GM12801 (cell line): ENCODE data around the gene GTF3C6.

Experiments
- TF ChIP-seq, protein P1 (sequence below): IDR thresholded peaks from one replicate; pipeline ENCODE4 v1.5.1; 2011; ENCODE audit warnings: control low read depth; ENCODE audit not compliant: insufficient read length; ENCODE audit errors: extremely low read depth

The GTF3C6 gene

GRCh38 chr6:110990840-110991576, 32.5 kb downstream of the GTF3C6 start:
- TF ChIP-seq, protein P1, sequence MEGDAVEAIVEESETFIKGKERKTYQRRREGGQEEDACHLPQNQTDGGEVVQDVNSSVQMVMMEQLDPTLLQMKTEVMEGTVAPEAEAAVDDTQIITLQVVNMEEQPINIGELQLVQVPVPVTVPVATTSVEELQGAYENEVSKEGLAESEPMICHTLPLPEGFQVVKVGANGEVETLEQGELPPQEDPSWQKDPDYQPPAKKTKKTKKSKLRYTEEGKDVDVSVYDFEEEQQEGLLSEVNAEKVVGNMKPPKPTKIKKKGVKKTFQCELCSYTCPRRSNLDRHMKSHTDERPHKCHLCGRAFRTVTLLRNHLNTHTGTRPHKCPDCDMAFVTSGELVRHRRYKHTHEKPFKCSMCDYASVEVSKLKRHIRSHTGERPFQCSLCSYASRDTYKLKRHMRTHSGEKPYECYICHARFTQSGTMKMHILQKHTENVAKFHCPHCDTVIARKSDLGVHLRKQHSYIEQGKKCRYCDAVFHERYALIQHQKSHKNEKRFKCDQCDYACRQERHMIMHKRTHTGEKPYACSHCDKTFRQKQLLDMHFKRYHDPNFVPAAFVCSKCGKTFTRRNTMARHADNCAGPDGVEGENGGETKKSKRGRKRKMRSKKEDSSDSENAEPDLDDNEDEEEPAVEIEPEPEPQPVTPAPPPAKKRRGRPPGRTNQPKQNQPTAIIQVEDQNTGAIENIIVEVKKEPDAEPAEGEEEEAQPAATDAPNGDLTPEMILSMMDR: no peak

DNA sequence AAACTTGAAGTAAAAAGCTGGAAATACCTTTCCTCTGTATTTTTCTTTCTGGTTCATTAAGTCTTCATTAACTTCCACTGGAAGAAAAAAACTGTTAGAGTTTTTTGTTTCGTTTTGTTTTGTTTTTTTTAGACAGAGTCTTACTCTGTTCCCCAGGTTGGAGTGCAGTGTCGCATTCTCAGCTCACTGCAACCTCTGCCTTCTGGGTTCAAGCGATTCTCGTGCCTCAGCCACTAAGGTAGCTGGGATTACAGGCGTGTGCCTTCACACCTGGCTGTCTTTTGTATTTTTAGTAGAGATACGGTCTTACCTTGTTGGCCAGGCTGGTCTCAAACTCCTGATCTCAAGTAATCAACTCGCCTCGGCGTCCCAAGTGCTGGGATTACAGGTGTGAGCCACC, 38.2 kb downstream of the GTF3C6 start:
- TF ChIP-seq, protein P1: no peak

DNA sequence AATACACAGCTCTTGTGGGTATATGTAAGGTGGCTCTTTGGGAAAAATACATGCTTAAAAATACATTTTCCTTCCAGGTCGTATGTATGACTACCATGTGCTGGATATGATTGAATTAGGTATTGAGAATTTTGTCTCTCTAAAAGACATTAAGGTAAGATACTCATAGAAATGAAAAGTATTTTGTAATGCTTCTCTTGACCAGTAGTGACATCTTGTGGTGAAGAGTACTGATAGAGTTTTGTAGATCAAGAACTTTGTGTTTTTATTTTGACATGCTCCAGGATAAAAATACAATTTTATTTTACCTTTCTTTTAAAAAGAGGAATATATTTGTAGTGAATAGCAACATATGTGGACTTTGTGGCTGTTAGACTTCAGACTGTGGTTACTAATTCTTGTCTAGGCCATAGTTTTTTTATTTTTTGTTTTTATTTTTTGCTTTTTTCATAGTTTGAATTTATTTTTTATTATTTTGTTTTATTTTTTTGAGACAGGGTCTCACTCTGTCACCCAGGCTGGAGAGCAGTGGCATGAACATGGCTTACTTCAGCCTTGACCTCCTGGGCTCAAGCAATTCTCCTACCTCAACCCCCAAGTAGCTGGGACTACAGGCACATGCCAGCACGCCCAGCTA, 41.2 kb downstream of the GTF3C6 start:
- TF ChIP-seq, protein P1: no peak

DNA sequence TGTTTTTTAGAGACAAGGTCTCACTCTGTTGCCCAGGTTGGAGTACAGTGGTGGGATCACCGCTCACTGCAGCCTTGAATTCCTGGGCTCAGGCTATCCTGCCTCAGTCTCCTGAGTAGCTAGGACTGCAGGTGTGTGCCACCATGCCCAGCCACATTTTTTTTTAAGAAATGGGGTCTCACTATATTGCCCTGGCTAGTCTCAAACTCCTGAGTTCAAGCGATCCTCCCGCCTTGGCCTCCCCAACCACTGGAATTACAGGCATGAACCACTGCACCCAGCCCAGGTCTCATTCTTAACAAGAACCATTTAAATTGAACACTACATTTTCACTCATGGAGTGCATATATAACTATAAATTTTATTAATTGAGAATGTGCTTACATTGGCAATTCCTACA, 43.8 kb downstream of the GTF3C6 start:
- TF ChIP-seq, protein P1: no peak

DNA sequence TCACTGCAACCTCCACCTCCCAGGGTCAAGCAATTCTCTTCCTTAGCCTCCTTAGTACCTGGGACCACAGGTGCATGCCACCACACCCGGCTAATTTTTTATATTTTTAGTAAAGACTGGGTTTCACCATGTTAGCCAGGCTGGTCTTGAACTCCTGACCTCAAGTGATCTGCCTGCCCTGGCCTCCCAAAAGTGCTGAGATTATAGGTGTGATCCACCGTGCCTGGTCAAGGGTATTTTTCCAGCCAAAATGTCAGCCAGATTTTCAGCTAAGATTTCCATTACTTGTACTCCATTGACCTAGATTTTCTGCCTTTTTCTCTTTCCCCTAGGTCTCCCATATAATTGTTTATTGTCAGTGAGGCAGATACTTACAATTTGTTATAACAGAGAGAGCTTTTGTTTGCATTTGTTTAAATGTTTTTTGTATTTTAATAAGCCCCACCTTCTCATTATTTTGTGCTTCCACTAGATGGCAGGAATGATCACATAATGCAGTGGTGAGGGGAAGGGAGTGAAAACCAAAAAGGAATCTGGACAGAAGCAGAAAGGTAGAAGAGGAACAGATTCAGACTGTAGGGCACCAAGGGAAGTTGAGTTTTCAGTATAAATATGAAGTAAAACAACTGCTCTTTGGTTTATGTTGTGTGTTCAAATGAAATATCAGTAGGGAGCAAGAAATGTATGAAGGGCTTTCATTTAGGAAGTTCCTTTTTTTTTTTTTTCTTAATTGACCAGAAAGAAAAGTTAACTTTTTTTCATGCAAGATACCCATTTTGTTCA, 53.0 kb downstream of the GTF3C6 start:
- TF ChIP-seq, protein P1: no peak

GRCh38 chr6:111012143-111012452, 53.6 kb downstream of the GTF3C6 start:
- TF ChIP-seq, protein P1: no peak

DNA sequence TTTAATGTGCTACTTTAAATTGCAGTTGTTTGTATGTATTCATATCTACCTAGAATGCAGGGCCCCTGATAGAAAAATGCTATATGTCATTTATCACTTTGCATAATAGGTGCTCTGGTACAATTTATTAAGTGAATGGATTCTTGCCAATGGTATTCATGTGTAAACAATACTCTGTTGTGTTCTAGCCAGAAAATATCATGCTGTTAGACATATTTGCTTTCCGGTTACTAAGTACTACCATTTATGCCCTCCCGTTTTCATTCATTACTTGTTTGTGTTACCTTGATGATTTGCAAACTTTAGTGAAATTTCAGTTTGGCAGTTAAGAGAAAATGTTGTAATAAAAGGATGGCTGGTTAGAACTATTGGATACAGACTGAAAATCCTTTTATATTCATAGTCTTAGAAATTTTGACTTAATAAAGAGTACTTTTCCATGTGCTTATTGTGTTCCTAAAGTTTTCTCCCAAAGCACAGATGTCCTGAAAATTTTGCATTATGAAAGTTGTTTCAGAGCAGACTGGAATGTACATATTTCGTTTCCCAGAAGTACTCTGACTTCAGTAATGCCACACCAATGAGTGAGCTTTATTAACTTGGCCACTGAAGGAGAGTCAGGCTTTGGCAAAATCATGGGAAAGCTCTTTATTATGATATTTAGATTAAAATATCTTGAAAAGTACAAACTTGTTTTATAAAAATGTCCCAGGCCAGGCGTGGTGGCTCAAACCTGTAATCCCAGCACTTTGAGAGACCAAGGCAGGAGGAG, 54.8 kb downstream of the GTF3C6 start:
- TF ChIP-seq, protein P1: no peak
